GM19099 (cell line): ENCODE measurements around the gene FMO1.

Experiments
- POLR2A ChIP-seq: IDR thresholded peaks from 3 replicates; pipeline ENCODE4 v1.6.1; 2011; ENCODE audit warnings: low read depth; ENCODE audit not compliant: insufficient read length; ENCODE audit errors: extremely low read depth

Gene FMO1

DNA sequence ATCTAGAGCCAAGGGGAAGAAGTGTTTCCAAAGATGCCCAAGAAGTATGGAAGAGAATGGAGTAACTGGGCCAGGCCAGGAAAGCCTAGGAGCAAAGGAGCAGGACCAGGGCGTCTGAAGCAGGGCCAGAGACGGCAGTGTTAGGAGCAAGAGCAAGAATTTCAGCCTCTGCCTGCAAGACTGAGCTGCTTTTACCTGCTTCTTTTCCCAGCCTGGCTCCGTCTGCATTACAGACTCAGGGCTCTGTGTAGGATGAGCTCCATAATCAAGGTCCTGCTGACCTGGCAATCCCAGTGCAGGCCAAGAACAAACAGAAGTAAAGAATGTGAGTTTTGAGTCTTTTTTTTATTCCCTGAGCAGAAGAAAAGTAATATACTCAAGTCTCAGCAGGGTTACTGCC, 10.1 kb downstream of the FMO1 start:
- no peak for TF ChIP-seq POLR2A

DNA sequence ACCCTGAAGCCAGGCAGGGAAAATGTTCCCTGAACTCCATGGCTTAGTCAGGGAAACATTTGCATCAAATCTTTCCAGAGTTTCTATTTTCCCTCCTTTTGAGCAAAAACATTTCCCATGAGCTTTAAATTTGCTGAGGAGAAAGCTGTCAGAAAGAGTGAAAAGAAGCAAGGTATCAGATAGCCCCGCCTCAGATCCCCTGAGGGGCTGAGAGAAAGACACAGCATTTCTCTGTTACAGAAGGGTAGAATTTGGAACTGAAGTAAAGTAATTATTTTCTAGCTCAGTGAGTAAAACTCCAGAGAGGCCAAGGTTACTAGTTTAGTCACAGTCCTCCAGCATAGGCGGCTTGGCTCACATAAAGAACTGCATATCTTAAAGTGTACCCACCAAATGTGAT, 10.6 kb downstream of the FMO1 start:
- TF ChIP-seq POLR2A = no peak

DNA sequence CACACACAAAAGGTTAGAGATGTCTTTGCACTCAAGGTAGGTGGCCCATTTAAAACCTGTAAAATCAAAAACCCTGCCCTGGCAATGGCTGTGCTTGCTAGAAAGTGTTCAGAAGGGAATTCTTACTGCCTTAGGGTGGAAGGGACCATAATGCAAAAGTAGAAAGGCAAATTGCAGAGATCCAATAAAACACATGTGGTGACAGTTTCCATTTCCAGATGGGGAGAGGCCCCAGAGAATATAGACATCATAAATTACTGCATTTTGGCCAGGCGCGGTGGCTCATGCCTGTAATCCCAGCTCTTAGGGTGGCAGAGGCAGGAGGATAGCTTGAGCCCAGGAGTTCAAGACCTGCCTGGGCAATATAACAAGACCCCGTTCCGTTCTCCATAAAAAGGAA, 13.0 kb downstream of the FMO1 start:
- TF ChIP-seq POLR2A = no peak

DNA sequence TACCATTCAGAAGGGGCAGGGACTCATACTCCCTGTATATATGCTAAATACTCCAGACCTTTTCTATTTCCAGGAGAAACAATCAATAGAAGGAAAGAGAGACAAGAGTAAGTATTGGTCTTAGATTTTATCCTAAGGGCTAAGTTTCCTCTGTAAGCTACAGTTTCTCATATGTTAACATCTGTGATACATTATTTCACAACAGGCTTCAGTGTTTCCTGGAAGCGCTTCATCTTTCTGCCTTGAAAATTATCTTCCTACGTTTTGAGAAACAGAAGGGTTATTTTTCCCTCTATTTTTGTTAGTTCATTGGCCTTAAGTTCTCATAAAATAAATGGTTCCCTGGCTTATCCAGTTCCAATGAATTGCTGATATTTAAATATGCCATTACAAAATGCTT, 15.6 kb downstream of the FMO1 start:
- no peak for TF ChIP-seq POLR2A

GRCh38 chr1:171265686-171266085, 17.4 kb downstream of the FMO1 start:
- no peak for TF ChIP-seq POLR2A

GRCh38 chr1:171266930-171267329, 18.6 kb downstream of the FMO1 start:
- no peak for TF ChIP-seq POLR2A

GRCh38 chr1:171267391-171267790, 19.1 kb downstream of the FMO1 start:
- no peak for TF ChIP-seq POLR2A

DNA sequence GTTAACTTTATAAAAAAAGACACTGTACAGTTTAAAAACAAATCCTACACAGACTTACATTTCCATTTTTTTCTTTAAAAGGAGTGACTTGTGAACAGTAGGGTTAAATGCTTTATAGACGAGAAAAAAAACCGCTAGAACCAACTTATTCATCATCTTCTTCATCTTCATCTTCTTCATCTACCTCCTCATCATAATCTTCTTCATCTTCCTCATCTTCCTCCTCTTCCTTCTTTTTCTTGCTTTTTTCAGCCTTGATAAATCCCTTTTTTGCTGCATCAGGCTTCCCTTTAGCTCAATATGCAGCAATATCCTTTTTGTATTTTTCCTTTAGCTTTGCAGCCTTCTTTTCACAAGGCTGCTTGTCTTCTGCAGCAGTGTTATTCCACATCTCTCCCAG, 22.5 kb downstream of the FMO1 start:
- TF ChIP-seq POLR2A = no peak

DNA sequence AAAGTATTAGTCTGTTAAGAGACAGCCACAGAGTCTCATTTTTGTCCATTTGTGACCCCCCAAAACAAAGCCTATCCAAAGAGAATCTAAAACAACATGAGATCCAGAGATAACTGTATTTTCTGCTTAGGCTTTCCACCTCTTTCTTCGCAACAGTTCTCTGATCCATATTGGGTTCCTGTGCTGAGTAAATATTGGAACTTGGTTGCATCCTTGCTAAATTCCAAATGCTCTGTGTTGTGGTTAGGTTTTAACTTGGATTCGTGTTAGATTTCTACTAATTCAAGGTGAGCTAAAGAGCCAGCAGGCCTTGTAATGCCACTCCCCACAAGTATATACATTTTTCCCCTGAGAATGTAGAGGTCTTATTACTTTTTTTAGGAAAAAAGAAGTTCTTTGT, 29.2 kb downstream of the FMO1 start:
- TF ChIP-seq POLR2A = no peak

DNA sequence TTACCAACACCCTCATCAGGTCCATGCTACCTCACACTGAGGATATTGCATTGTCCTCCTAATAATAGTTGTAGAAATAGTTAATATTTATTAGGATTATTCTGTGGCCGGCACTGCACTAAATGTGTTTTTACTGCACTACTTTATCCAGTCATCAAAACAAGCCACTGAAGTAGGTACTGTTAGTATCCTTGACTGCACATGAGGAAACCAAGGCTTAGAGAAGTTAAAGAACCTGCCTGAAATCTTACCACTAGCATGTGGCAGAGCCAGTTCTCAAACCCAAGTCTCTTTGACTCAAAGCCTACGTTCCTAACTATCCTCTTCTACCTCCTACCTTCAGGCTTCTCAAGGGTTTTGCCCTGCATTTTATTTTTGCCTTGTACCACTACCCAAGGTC, 30.9 kb downstream of the FMO1 start:
- no peak for TF ChIP-seq POLR2A

- no peak for TF ChIP-seq POLR2A
Measured at GRCh38 chr1:171279678-171280077, 31.4 kb downstream of the FMO1 start.

- TF ChIP-seq POLR2A = no peak
Measured at GRCh38 chr1:171280599-171280998, 32.3 kb downstream of the FMO1 start.

DNA sequence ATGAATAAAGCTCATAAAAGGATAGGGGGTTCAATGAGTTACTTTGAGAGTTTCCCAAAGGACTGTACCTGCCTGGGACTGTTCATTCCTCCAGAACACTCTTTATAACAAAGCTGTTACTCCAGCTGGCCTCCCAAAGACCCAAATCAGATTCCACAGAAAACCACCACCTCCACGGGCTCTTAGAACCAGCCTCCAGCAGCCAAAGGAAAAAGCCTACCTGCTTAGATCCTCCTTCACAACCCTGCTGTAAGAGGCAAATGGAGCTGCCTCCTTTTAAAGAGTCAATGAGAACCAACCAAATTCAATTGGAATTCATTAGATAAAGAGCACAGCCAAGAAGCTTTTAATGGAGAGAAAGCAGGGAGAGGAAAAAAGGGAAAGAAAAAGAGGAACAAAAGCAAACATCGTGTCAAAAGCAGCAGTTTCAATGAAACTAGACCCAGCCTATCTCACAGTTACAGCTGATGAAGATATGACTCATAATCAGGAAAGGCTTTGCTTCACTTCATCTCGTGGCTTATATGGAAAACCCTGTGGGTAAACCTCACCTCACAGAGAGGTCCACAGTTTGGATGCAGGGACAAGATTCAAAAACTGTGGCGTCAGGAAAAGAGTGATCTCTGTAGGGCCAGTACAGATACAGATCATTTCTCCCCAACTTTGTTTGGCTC, 37.9 kb downstream of the FMO1 start:
- no peak for TF ChIP-seq POLR2A

GRCh38 chr1:171290621-171291020, 42.3 kb downstream of the FMO1 start:
- no peak for TF ChIP-seq POLR2A

- TF ChIP-seq POLR2A = no peak
Measured at GRCh38 chr1:171292799-171293198, 44.5 kb downstream of the FMO1 start.

DNA sequence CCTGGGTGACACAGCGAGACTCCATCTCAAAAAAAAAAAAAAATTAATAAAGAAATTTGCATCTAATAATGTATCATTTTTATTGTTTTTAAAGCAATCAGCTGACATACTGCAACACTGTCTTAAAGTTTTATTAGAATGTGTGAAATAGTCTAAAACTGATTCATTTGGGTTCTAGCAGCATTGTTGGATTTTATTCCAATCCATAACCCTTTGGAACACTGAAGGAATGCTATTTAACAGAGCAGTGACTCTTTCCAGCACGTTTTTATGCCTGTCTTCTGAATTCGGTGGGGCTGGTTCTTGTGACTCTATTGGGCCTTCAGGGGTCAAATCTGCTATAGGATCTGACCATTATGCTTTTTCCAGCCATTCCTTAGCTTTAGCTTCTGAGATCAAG, 47.5 kb downstream of the FMO1 start:
- TF ChIP-seq POLR2A = no peak

DNA sequence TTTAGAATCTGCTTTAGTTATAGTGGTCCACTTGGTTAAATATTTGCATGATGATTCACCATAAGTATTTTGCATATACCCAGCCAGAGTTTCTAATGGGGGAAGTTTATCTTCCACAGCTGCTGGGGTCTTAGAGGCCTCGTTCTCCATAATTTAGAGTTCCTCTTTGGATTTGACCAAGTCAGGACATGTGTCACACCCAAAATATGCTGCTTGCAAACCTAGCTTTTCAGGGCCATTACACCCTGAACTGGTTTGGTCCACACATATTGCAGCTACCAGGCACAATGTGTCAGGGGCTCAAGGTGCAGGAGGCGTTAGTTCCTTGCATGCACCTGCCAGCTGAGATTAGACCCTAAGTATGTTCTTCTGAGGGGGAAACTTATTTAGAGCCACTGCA, 48.6 kb downstream of the FMO1 start:
- TF ChIP-seq POLR2A = no peak
